HepG2 (cell line): ENCODE data around the gene DUSP22. TPM values are rescaled to one million over a fixed set of nuclear protein-coding genes. Genes with fewer than 3 reads are reported as not detected.

ENCODE experiments used
- ATRX ChIP-seq: sonication (generic); formaldehyde crosslinking; IDR thresholded peaks from 2 replicates; pipeline ENCODE4 v1.4.0; 2020; ENCODE audit warnings: missing genetic modification reagents, borderline replicate concordance
- DR1 ChIP-seq: sonication (generic); formaldehyde crosslinking; IDR thresholded peaks from 2 replicates; pipeline ENCODE4 v1.8.0; 2021; ENCODE audit warnings: mild to moderate bottlenecking, missing genetic modification reagents, inconsistent platforms
- GLI4 ChIP-seq: sonication (generic); formaldehyde crosslinking; IDR thresholded peaks from 2 replicates; pipeline ENCODE4 v1.5.1; 2020; ENCODE audit warnings: missing genetic modification reagents, mild to moderate bottlenecking, moderate library complexity, borderline replicate concordance
- HOXA9 ChIP-seq: sonication (generic); formaldehyde crosslinking; IDR thresholded peaks from 2 replicates; pipeline ENCODE4 v1.8.1; 2022; ENCODE audit warnings: missing genetic modification reagents, mild to moderate bottlenecking, moderate library complexity, borderline replicate concordance
- NFKB2 ChIP-seq: sonication (generic); formaldehyde crosslinking; IDR thresholded peaks from 2 replicates; pipeline ENCODE4 v1.4.0; 2020; ENCODE audit warnings: missing genetic modification reagents, borderline replicate concordance
- PTBP1 ChIP-seq: fragments of 200-400 bp; formaldehyde crosslinking; IDR thresholded peaks from 2 replicates; pipeline ENCODE4 v1.6.1; 2018; ENCODE audit warnings: low read length, low read depth; ENCODE audit not compliant: poor library complexity, severe bottlenecking
- RCOR2 ChIP-seq: IDR thresholded peaks from 2 replicates; pipeline ENCODE4 v1.6.1; 2016; ENCODE audit warnings: missing biosample characterization, missing genetic modification reagents
- SIN3B ChIP-seq: fragments of 150-350 bp; IDR thresholded peaks from 2 replicates; pipeline ENCODE4 v1.6.1; 2014; ENCODE audit warnings: low read length
- SKI ChIP-seq: fragments of 450-650 bp; IDR thresholded peaks from one replicate; pipeline ENCODE4 v1.6.1; 2018; ENCODE audit warnings: mild to moderate bottlenecking; ENCODE audit not compliant: partially characterized antibody
- SSRP1 ChIP-seq: IDR thresholded peaks from 2 replicates; pipeline ENCODE4 v1.6.1; 2016; ENCODE audit warnings: control low read depth
- ZBTB7B ChIP-seq: sonication (generic); formaldehyde crosslinking; IDR thresholded peaks from 2 replicates; pipeline ENCODE4 v1.4.0; 2020; ENCODE audit warnings: missing genetic modification reagents
- ZFP90 ChIP-seq: sonication (generic); formaldehyde crosslinking; IDR thresholded peaks from 2 replicates; pipeline ENCODE4 v1.8.0; 2022; ENCODE audit warnings: missing genetic modification reagents, mild to moderate bottlenecking, inconsistent platforms, borderline replicate concordance
- ZNF10 ChIP-seq: sonication (generic); formaldehyde crosslinking; IDR thresholded peaks from 2 replicates; pipeline ENCODE4 v1.4.0; 2020; ENCODE audit warnings: mild to moderate bottlenecking, low read depth, missing genetic modification reagents, borderline replicate concordance
- ZNF121 ChIP-seq: sonication (generic); formaldehyde crosslinking; IDR thresholded peaks from 2 replicates; pipeline ENCODE4 v1.5.0; 2020; ENCODE audit warnings: mild to moderate bottlenecking, missing genetic modification reagents
- ZNF136 ChIP-seq: sonication (generic); formaldehyde crosslinking; IDR thresholded peaks from 2 replicates; pipeline ENCODE4 v1.8.1; 2022; ENCODE audit warnings: low read depth, mild to moderate bottlenecking, moderate library complexity, missing genetic modification reagents
- ZNF143 ChIP-seq: sonication (generic); formaldehyde crosslinking; IDR thresholded peaks from 2 replicates; pipeline ENCODE4 v1.4.0; 2020; ENCODE audit warnings: missing genetic modification reagents
- ZNF160 ChIP-seq: sonication (generic); formaldehyde crosslinking; IDR thresholded peaks from 2 replicates; pipeline ENCODE4 v1.8.0; 2022; ENCODE audit warnings: mild to moderate bottlenecking, inconsistent platforms, missing genetic modification reagents
- ZNF501 ChIP-seq: sonication (generic); formaldehyde crosslinking; IDR thresholded peaks from 2 replicates; pipeline ENCODE4 v1.5.1; 2020; ENCODE audit warnings: mild to moderate bottlenecking, moderate library complexity, missing genetic modification reagents
- ZNF562 ChIP-seq: sonication (generic); formaldehyde crosslinking; IDR thresholded peaks from 2 replicates; pipeline ENCODE4 v1.8.0; 2022; ENCODE audit warnings: missing genetic modification reagents, borderline replicate concordance
- ZNF746 ChIP-seq: sonication (generic); formaldehyde crosslinking; IDR thresholded peaks from 2 replicates; pipeline ENCODE4 v1.8.0; 2022; ENCODE audit warnings: mild to moderate bottlenecking, missing genetic modification reagents
- ZNF768 ChIP-seq: sonication (generic); formaldehyde crosslinking; IDR thresholded peaks from 2 replicates; pipeline ENCODE4 v1.4.0; 2020; ENCODE audit warnings: missing genetic modification reagents
- ZNF776 ChIP-seq: sonication (generic); formaldehyde crosslinking; IDR thresholded peaks from 2 replicates; pipeline ENCODE4 v1.4.0; 2020; ENCODE audit warnings: mild to moderate bottlenecking, missing genetic modification reagents
- polyA plus RNA-seq, 8 experiments: library from polyadenylated mRNA; depleted of rRNA in 3 of 8; stranded (reverse) in 7 of 8; unstranded in 1 of 8; fragments of >200 nt; fragmentation: Illumina TruSeq in 4 of 8; extraction: Trizol in 4 of 8; gene quantifications; 2 replicates each; pipeline versions ENCODE4 v1.2.1 to v1.2.3, GENCODE V29; 2011 to 2016; ENCODE audit warnings: low read depth in 4 of 8, missing spikeins in 1 of 8, mixed read lengths in 1 of 8; ENCODE audit not compliant: insufficient read depth in 1 of 8
- total RNA-seq, 5 experiments: library from RNA; depleted of rRNA; stranded (reverse); fragments of >200 nt; fragmentation: Illumina TruSeq; extraction: Trizol; gene quantifications; 2 replicates each; pipeline ENCODE4 v1.2.3, GENCODE V29; 2016; ENCODE audit warnings: low read depth in 1 of 5
- TF ChIP-seq, protein P1 (sequence below): IDR thresholded peaks from 2 replicates; pipeline ENCODE4 v1.6.1; 2016; ENCODE audit warnings: missing compliant biosample characterization, missing genetic modification reagents, borderline replicate concordance
- TF ChIP-seq, protein P2 (sequence below): sonication (generic); formaldehyde crosslinking; IDR thresholded peaks from 2 replicates; pipeline ENCODE4 v1.4.0; 2020; ENCODE audit warnings: missing genetic modification reagents
- TF ChIP-seq, protein P3 (sequence below): sonication (generic); formaldehyde crosslinking; conservative IDR thresholded peaks from 2 replicates; pipeline ENCODE4 v1.4.0; 2020; ENCODE audit warnings: missing genetic modification reagents
- TF ChIP-seq, protein P4 (sequence below): sonication (generic); formaldehyde crosslinking; IDR thresholded peaks from 2 replicates; pipeline ENCODE4 v1.4.0; 2020; ENCODE audit warnings: missing genetic modification reagents

The DUSP22 gene
- total and polyA plus RNA-seq, 2 of the 13 experiments (the other 11 are each of a cell fraction or from before 2014, with no cell fraction given): 20.2 to 32.8 TPM

DNA sequence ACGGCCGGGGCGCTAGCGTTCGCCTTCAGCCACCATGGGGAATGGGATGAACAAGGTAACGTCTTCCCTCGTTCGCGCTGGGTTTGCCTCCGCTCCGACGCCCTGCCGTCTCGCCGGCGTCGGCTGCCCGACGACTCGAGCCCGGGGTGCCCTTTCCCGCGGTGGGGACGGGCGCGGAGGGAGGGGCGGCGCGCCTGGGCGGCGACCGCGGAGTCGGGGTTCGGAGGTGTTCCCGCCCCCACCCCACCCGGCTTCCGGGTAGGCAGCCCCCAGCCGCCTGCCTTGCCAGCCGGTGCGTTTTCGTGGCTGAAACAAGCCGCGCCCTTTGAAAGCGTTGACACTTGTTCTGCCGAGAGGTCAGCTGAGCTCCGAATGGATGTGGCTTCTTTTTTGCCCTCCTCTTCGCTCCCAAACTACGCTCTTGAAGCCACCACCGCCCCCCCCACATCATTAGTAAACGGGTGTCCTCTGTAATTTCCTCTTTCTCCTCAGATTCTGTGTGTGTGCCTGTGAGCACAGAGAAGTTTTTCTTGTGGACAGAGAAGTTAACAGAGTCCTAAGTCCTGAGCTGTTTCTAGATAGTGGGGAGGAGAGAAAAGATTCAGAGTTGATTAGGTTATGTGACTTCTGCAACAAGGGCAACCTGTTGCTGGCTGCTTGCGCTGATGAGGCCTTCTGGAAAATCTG, 362 bp downstream of the DUSP22 start (continued):
- no peak for TF ChIP-seq ZNF160 (CRISPR knock-in tag)
- TF ChIP-seq, protein P1, sequence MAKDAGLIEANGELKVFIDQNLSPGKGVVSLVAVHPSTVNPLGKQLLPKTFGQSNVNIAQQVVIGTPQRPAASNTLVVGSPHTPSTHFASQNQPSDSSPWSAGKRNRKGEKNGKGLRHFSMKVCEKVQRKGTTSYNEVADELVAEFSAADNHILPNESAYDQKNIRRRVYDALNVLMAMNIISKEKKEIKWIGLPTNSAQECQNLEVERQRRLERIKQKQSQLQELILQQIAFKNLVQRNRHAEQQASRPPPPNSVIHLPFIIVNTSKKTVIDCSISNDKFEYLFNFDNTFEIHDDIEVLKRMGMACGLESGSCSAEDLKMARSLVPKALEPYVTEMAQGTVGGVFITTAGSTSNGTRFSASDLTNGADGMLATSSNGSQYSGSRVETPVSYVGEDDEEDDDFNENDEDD (CRISPR knock-in tag): peak; percentile 93; the same call in 1 of the 2 replicates
- TF ChIP-seq SSRP1 (CRISPR knock-in tag): 0 out of 2 replicates have a peak, but pooled peaks have one; percentile 60
- TF ChIP-seq ZNF136: 0 out of 2 replicates have a peak, but pooled peaks have one; percentile 78
- TF ChIP-seq SKI: peak; percentile 18
- no peak for TF ChIP-seq DR1 (CRISPR knock-in tag)
- TF ChIP-seq ZNF776 (CRISPR knock-in tag): no peak; the same call in 1 of the 2 replicates
- TF ChIP-seq ATRX: no peak
- TF ChIP-seq ZFP90 (CRISPR knock-in tag): peak; percentile 60; the same call in 1 of the 2 replicates
- 0 out of 2 replicates have a peak, but pooled peaks have one; percentile 17 for TF ChIP-seq ZNF10 (CRISPR knock-in tag)
- TF ChIP-seq, protein P2, sequence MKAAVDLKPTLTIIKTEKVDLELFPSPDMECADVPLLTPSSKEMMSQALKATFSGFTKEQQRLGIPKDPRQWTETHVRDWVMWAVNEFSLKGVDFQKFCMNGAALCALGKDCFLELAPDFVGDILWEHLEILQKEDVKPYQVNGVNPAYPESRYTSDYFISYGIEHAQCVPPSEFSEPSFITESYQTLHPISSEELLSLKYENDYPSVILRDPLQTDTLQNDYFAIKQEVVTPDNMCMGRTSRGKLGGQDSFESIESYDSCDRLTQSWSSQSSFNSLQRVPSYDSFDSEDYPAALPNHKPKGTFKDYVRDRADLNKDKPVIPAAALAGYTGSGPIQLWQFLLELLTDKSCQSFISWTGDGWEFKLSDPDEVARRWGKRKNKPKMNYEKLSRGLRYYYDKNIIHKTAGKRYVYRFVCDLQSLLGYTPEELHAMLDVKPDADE (CRISPR knock-in tag): peak; percentile 86; the same call in 1 of the 2 replicates
- 0 out of 2 replicates have a peak, but pooled peaks have one; percentile 22 for TF ChIP-seq SIN3B
- TF ChIP-seq, protein P3, sequence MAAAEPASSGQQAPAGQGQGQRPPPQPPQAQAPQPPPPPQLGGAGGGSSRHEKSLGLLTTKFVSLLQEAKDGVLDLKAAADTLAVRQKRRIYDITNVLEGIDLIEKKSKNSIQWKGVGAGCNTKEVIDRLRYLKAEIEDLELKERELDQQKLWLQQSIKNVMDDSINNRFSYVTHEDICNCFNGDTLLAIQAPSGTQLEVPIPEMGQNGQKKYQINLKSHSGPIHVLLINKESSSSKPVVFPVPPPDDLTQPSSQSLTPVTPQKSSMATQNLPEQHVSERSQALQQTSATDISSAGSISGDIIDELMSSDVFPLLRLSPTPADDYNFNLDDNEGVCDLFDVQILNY (CRISPR knock-in tag): peak; percentile 63; the same call in 1 of the 2 replicates
- 0 out of 2 replicates have a peak, but pooled peaks have one; percentile 68 for TF ChIP-seq GLI4 (CRISPR knock-in tag)
- TF ChIP-seq ZNF768 (CRISPR knock-in tag): no peak
- peak; percentile 91; the same call in 1 of the 2 replicates for TF ChIP-seq HOXA9
- TF ChIP-seq, protein P4, sequence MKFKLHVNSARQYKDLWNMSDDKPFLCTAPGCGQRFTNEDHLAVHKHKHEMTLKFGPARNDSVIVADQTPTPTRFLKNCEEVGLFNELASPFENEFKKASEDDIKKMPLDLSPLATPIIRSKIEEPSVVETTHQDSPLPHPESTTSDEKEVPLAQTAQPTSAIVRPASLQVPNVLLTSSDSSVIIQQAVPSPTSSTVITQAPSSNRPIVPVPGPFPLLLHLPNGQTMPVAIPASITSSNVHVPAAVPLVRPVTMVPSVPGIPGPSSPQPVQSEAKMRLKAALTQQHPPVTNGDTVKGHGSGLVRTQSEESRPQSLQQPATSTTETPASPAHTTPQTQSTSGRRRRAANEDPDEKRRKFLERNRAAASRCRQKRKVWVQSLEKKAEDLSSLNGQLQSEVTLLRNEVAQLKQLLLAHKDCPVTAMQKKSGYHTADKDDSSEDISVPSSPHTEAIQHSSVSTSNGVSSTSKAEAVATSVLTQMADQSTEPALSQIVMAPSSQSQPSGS (CRISPR knock-in tag): peak; percentile 75; the same call in 1 of the 2 replicates
- no peak for TF ChIP-seq ZNF562
- TF ChIP-seq ZNF501 (CRISPR knock-in tag): no peak; the same call in 1 of the 2 replicates
- TF ChIP-seq NFKB2 (CRISPR knock-in tag): peak; percentile 79; the same call in 1 of the 2 replicates
- 0 out of 2 replicates have a peak, but pooled peaks have one; percentile 19 for TF ChIP-seq ZNF143 (CRISPR knock-in tag)
- peak; percentile 40; the same call in 1 of the 2 replicates for TF ChIP-seq ZBTB7B
- TF ChIP-seq ZNF121 (CRISPR knock-in tag): 0 out of 2 replicates have a peak, but pooled peaks have one; percentile 38
- peak; percentile 90 for TF ChIP-seq PTBP1
- TF ChIP-seq ZNF746 (CRISPR knock-in tag): 0 out of 2 replicates have a peak, but pooled peaks have one; percentile 3
- no peak for TF ChIP-seq RCOR2 (CRISPR knock-in tag)
